Endodermal cell (in vitro differentiated cells): ENCODE data around the gene SHROOM4. TPM values are rescaled to one million over a fixed set of nuclear protein-coding genes. Genes with fewer than 3 reads are reported as not detected.
A peak's percentile ranks its signal among the peaks of the same experiment; 100 is the strongest.

Experiments used
- DNase-seq: peaks from one replicate; pipeline ENCODE4 v3.0.0-alpha.2; 2017
- H3K27ac ChIP-seq: 2 replicates; pipeline ENCODE4 v1.5.1; 2013; ENCODE audit warnings: mild to moderate bottlenecking, low read depth, low read length, moderate library complexity
- H3K27me3 ChIP-seq: 2 replicates; pipeline ENCODE4 v1.6.1; 2013; ENCODE audit warnings: mild to moderate bottlenecking, low read length, moderate library complexity; ENCODE audit not compliant: insufficient read depth, control insufficient read depth, poor library complexity, severe bottlenecking
- H3K36me3 ChIP-seq: 2 replicates; pipeline ENCODE4 v1.7.0; 2013; ENCODE audit warnings: mild to moderate bottlenecking, low read length, moderate library complexity; ENCODE audit not compliant: control insufficient read depth, insufficient read depth
- H3K4me1 ChIP-seq: one replicate; pipeline ENCODE4 v1.7.0; 2013; ENCODE audit warnings: low read length; ENCODE audit not compliant: control insufficient read depth, insufficient read depth
- H3K4me3 ChIP-seq: 2 replicates; pipeline ENCODE4 v1.5.1; 2013; ENCODE audit warnings: mild to moderate bottlenecking, low read length, moderate library complexity
- H3K9ac ChIP-seq: 2 replicates; pipeline ENCODE4 v1.6.1; 2013; ENCODE audit warnings: mild to moderate bottlenecking, low read length, moderate library complexity; ENCODE audit not compliant: poor library complexity, severe bottlenecking; ENCODE audit errors: extremely low read depth
- H3K9me3 ChIP-seq: 2 replicates; pipeline ENCODE4 v1.6.1; 2013; ENCODE audit warnings: mild to moderate bottlenecking, low read length, moderate library complexity; ENCODE audit not compliant: control insufficient read depth
- H3K27ac Mint-ChIP-seq: 2 replicates; pipeline ENCODE4 v1.8.0; 2020; ENCODE audit warnings: mixed read lengths
- H3K27me3 Mint-ChIP-seq: 2 replicates; pipeline ENCODE4 v1.8.0; 2021; ENCODE audit warnings: mild to moderate bottlenecking, mixed read lengths; ENCODE audit not compliant: insufficient read depth
- H3K36me3 Mint-ChIP-seq: 2 replicates; pipeline ENCODE4 v1.8.0; 2020; ENCODE audit warnings: low read depth, mixed read lengths
- H3K4me1 Mint-ChIP-seq: 2 replicates; pipeline ENCODE4 v1.8.0; 2020; ENCODE audit warnings: mixed read lengths
- H3K4me3 Mint-ChIP-seq: 2 replicates; pipeline ENCODE4 v1.8.0; 2020; ENCODE audit warnings: mild to moderate bottlenecking, moderate library complexity, mixed read lengths
- H3K9me3 Mint-ChIP-seq: 2 replicates; pipeline ENCODE4 v1.8.0; 2020; ENCODE audit warnings: mild to moderate bottlenecking, mixed read lengths
- WGBS, 2 experiments: methylation state at CpG; one replicate each; pipeline versions ENCODE4 v1.1.5 to v1.1.7; 2013; ENCODE audit warnings: missing lambda C conversion rate in 2 of 2, mixed read lengths in 1 of 2; ENCODE audit not compliant: insufficient coverage in 1 of 2, insufficient read length in 1 of 2; 5-methylcytosine and 5-hydroxymethylcytosine counted together
- total RNA-seq, 2 donors: library from RNA; stranded (reverse); fragmentation: NEBNext Ultra II Directional in 1 of 2; extraction: Animal tissue kit (Norgen Biotek cat#: 25700) in 1 of 2; gene quantifications; 2 replicates in 1 of 2; 3 replicates in 1 of 2; pipeline ENCODE4 v1.2.1, GENCODE V29; 2021
- TF ChIP-seq, protein P1 (sequence below): fragments of 200-600 bp; sonication (generic); conservative IDR thresholded peaks from 2 replicates; pipeline ENCODE4 v1.5.0; 2021; ENCODE audit warnings: antibody characterized with exemption, mild to moderate bottlenecking

Gene SHROOM4
- total RNA-seq, 2 donors from 2014 or later = 17.7 to 20.5 TPM

- peak overlapping the region; percentile 36 for H3K4me3 Mint-ChIP-seq
- TF ChIP-seq, protein P1, sequence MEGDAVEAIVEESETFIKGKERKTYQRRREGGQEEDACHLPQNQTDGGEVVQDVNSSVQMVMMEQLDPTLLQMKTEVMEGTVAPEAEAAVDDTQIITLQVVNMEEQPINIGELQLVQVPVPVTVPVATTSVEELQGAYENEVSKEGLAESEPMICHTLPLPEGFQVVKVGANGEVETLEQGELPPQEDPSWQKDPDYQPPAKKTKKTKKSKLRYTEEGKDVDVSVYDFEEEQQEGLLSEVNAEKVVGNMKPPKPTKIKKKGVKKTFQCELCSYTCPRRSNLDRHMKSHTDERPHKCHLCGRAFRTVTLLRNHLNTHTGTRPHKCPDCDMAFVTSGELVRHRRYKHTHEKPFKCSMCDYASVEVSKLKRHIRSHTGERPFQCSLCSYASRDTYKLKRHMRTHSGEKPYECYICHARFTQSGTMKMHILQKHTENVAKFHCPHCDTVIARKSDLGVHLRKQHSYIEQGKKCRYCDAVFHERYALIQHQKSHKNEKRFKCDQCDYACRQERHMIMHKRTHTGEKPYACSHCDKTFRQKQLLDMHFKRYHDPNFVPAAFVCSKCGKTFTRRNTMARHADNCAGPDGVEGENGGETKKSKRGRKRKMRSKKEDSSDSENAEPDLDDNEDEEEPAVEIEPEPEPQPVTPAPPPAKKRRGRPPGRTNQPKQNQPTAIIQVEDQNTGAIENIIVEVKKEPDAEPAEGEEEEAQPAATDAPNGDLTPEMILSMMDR = peak; percentile 20
- no peak overlapping the region for H3K9ac ChIP-seq
- H3K27ac ChIP-seq = peak overlapping the region; percentile 60
- peak overlapping the region; percentile 91 for H3K27ac Mint-ChIP-seq
- peaks cover 45% of the 10 kb centered on the region for H3K36me3 Mint-ChIP-seq
- peaks cover 51% of the 10 kb centered on the region for H3K9me3 Mint-ChIP-seq
- no peaks in the 10 kb centered on the region for H3K27me3 Mint-ChIP-seq
- DNase-seq = peak; percentile 85
- H3K27me3 ChIP-seq = no peaks in the 10 kb centered on the region
- H3K4me3 ChIP-seq = peak overlapping the region; percentile 53
- H3K4me1 ChIP-seq = peaks cover 10% of the 10 kb centered on the region
- H3K36me3 ChIP-seq = peaks cover 21% of the 10 kb centered on the region
- H3K9me3 ChIP-seq = no peaks in the 10 kb centered on the region
- peaks cover 24% of the 10 kb centered on the region for H3K4me1 Mint-ChIP-seq
Observed at GRCh38 chrX:50594788-50595187, 219.2 kb downstream of the SHROOM4 start.

DNA sequence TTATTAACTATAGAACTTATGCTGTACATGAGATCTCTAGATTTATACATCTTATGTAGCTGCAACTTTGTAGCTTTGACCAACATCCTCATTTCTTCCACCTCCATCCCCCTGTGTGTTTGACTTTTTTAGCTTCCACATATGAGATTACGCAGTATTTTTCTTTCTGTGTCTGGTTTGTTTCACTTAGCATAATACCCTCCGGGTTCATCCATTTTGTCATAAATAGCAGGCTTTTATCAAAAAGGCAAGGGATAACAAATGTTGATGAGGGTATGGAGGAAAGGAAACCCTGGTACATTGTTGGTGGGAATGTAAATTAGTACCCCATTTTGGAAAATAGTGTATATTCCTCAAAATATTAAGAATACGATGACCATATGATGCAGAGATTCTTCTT, 227.0 kb downstream of the SHROOM4 start:
- Histone ChIP-seq H3K9ac (no peak overlapping the region), H3K27ac (no peak overlapping the region), H3K27me3 (no peaks in the 10 kb centered on the region), H3K9me3 (peaks cover 12% of the 10 kb centered on the region), H3K4me3 (no peak overlapping the region), H3K36me3 (peaks cover 6% of the 10 kb centered on the region), H3K4me1 (no peaks in the 10 kb centered on the region)
- Mint-ChIP-seq H3K4me3 (no peak overlapping the region), H3K9me3 (peaks cover 43% of the 10 kb centered on the region), H3K27me3 (peaks cover 13% of the 10 kb centered on the region), H3K4me1 (peaks cover 2% of the 10 kb centered on the region), H3K36me3 (peaks cover 11% of the 10 kb centered on the region), H3K27ac (no peak overlapping the region)
- DNase-seq = no peak
- TF ChIP-seq, protein P1 = no peak
- 100% methylated on average over 2 of the region's 3 CpGs for WGBS, 2 experiments

GRCh38 chrX:50586407-50586806, 227.6 kb downstream of the SHROOM4 start:
- Histone ChIP-seq H3K9ac (no peak overlapping the region), H3K4me3 (no peak overlapping the region), H3K27ac (no peak overlapping the region), H3K27me3 (no peaks in the 10 kb centered on the region), H3K9me3 (peaks cover 12% of the 10 kb centered on the region), H3K36me3 (peaks cover 5% of the 10 kb centered on the region), H3K4me1 (no peaks in the 10 kb centered on the region)
- no peak for DNase-seq
- no peak overlapping the region for H3K4me3 Mint-ChIP-seq
- no peak overlapping the region for H3K27ac Mint-ChIP-seq
- peaks cover 2% of the 10 kb centered on the region for H3K4me1 Mint-ChIP-seq
- H3K36me3 Mint-ChIP-seq = peaks cover 7% of the 10 kb centered on the region
- H3K9me3 Mint-ChIP-seq = peaks cover 45% of the 10 kb centered on the region
- TF ChIP-seq, protein P1 = no peak
- peaks cover 13% of the 10 kb centered on the region for H3K27me3 Mint-ChIP-seq
